CD14-positive monocyte (primary cell): ENCODE results near the gene PWWP2A. TPM values are rescaled to one million over a fixed set of nuclear protein-coding genes. Genes with fewer than 3 reads are reported as not detected.
A peak's percentile ranks its signal among the peaks of the same experiment; 100 is the strongest.

Experiments
- DNase-seq, 3 donors: peaks; one replicate each; pipeline ENCODE4 v3.0.0-alpha.2; 2011 to 2022
- H2AFZ ChIP-seq: 2 replicates; pipeline ENCODE4 v1.6.0; 2012; ENCODE audit warnings: mild to moderate bottlenecking, low read depth, low read length, inconsistent platforms; ENCODE audit not compliant: insufficient read depth, poor library complexity, severe bottlenecking
- H3K27ac ChIP-seq, 2 donors: 1 replicate in 1 of 2; 2 replicates in 1 of 2; pipeline ENCODE4 v1.5.1; 2012 to 2013; ENCODE audit warnings: low read length in 2 of 2, control low read depth in 1 of 2, inconsistent platforms in 1 of 2, low read depth in 1 of 2, mild to moderate bottlenecking in 1 of 2
- H3K27me3 ChIP-seq, 2 donors: one replicate each; pipeline versions ENCODE4 v1.6.0 to v1.6.1; 2011 to 2013; ENCODE audit warnings: low read length in 2 of 2; ENCODE audit not compliant: control insufficient read depth in 2 of 2, insufficient read depth in 2 of 2
- H3K36me3 ChIP-seq, 2 donors: replicated peaks in 1 of 2; 1 replicate in 1 of 2; 2 replicates in 1 of 2; pipeline versions ENCODE4 v1.5.1 to v1.6.1; 2012 to 2013; ENCODE audit warnings: low read length in 2 of 2, control low read depth in 1 of 2, inconsistent platforms in 1 of 2, mild to moderate bottlenecking in 1 of 2; ENCODE audit not compliant: insufficient read depth in 2 of 2, control insufficient read depth in 1 of 2
- H3K4me1 ChIP-seq, 2 donors: 1 replicate in 1 of 2; 2 replicates in 1 of 2; pipeline versions ENCODE4 v1.5.1 to v1.6.1; 2012 to 2013; ENCODE audit warnings: low read length in 2 of 2, control low read depth in 1 of 2, inconsistent platforms in 1 of 2, mild to moderate bottlenecking in 1 of 2, moderate library complexity in 1 of 2; ENCODE audit not compliant: insufficient read depth in 2 of 2, control insufficient read depth in 1 of 2
- H3K4me2 ChIP-seq: replicated peaks from 2 replicates; pipeline ENCODE3; 2012; ENCODE audit warnings: low read length, moderate library complexity, mild to moderate bottlenecking; ENCODE audit not compliant: poor library complexity, severe bottlenecking; ENCODE audit errors: extremely low read depth
- H3K4me3 ChIP-seq, 3 experiments: fragments of 200-600 bp in 1 of 3; sonication (generic) in 1 of 3; replicated peaks in 1 of 3; 1 replicate in 2 of 3; 2 replicates in 1 of 3; pipeline ENCODE4 v1.5.1; 2011 to 2013; ENCODE audit warnings: low read length in 3 of 3, mild to moderate bottlenecking in 3 of 3, control low read depth in 2 of 3, low read depth in 2 of 3, inconsistent platforms in 1 of 3, moderate library complexity in 1 of 3
- H3K79me2 ChIP-seq: 2 replicates; pipeline ENCODE4 v1.6.0; 2012; ENCODE audit warnings: mild to moderate bottlenecking, control low read depth, inconsistent platforms, low read length, moderate library complexity; ENCODE audit not compliant: insufficient read depth
- H3K9ac ChIP-seq: 2 replicates; pipeline ENCODE4 v1.6.0; 2017; ENCODE audit warnings: low read length, mild to moderate bottlenecking; ENCODE audit not compliant: insufficient read depth, poor library complexity, severe bottlenecking
- H3K9me3 ChIP-seq, 2 donors: replicated peaks in 1 of 2; 1 replicate in 1 of 2; 2 replicates in 1 of 2; pipeline versions ENCODE4 v1.5.1 to v1.6.1; 2012 to 2013; ENCODE audit warnings: low read length in 2 of 2, control low read depth in 1 of 2; ENCODE audit not compliant: control insufficient read depth in 1 of 2, insufficient read depth in 1 of 2
- H4K20me1 ChIP-seq: 2 replicates; pipeline ENCODE4 v1.6.0; 2012; ENCODE audit warnings: mild to moderate bottlenecking, low read length, control low read depth, moderate library complexity; ENCODE audit not compliant: insufficient read depth
- H3K27ac Mint-ChIP-seq, 7 donors: one replicate each; pipeline ENCODE4 v1.8.0; 2020; ENCODE audit warnings: mild to moderate bottlenecking in 7 of 7, mixed read lengths in 7 of 7, moderate library complexity in 6 of 7, inconsistent platforms in 2 of 7
- H3K27me3 Mint-ChIP-seq, 3 donors: one replicate each; pipeline ENCODE4 v1.8.0; 2021 to 2022; ENCODE audit warnings: low read depth in 3 of 3, mild to moderate bottlenecking in 3 of 3, mixed read lengths in 3 of 3, moderate library complexity in 3 of 3, inconsistent platforms in 1 of 3
- H3K36me3 Mint-ChIP-seq, 2 donors: one replicate each; pipeline ENCODE4 v1.8.0; 2020; ENCODE audit warnings: mixed read lengths in 2 of 2, inconsistent platforms in 1 of 2, mild to moderate bottlenecking in 1 of 2
- H3K4me1 Mint-ChIP-seq: one replicate; pipeline ENCODE4 v1.8.0; 2020; ENCODE audit warnings: mild to moderate bottlenecking, mixed read lengths
- H3K4me3 Mint-ChIP-seq, 2 donors: one replicate each; pipeline ENCODE4 v1.8.0; 2020; ENCODE audit warnings: mild to moderate bottlenecking in 2 of 2, mixed read lengths in 2 of 2, moderate library complexity in 1 of 2
- H3K9me3 Mint-ChIP-seq, 7 donors: one replicate each; pipeline ENCODE4 v1.8.0; 2020 to 2022; ENCODE audit warnings: mixed read lengths in 7 of 7, mild to moderate bottlenecking in 6 of 7, moderate library complexity in 6 of 7, inconsistent platforms in 2 of 7
- WGBS: methylation state at CpG from one replicate; pipeline ENCODE4 v1.1.5; 2013; ENCODE audit warnings: missing lambda C conversion rate; ENCODE audit not compliant: insufficient coverage; 5-methylcytosine and 5-hydroxymethylcytosine counted together
- intact Hi-C, 2 donors: fragments of 100-400 bp; cut with micrococcal nuclease; formaldehyde crosslinking; loops; one replicate each; pipeline versions ENCODE4 v1.15.0 to v1.15.1; 2023
- polyA plus RNA-seq, 3 donors: library from polyadenylated mRNA; depleted of rRNA in 1 of 3; unstranded in 2 of 3; stranded (reverse) in 1 of 3; fragments of 300-500 nt in 2 of 3; fragments of >200 nt in 1 of 3; fragmentation: Illumina TruSeq in 2 of 3; gene quantifications; 1 replicate in 2 of 3; 2 replicates in 1 of 3; pipeline ENCODE4 v1.2.3, GENCODE V29; 2012 to 2021
- TF ChIP-seq, protein P1 (sequence below): fragments of 200-600 bp; IDR thresholded peaks from one replicate; pipeline ENCODE4 v1.8.0; 2022; ENCODE audit warnings: antibody characterized with exemption, mild to moderate bottlenecking

Gene PWWP2A
- polyA plus RNA-seq, 3 donors: 18.8 to 21.6 (median 18.9) TPM

DNA sequence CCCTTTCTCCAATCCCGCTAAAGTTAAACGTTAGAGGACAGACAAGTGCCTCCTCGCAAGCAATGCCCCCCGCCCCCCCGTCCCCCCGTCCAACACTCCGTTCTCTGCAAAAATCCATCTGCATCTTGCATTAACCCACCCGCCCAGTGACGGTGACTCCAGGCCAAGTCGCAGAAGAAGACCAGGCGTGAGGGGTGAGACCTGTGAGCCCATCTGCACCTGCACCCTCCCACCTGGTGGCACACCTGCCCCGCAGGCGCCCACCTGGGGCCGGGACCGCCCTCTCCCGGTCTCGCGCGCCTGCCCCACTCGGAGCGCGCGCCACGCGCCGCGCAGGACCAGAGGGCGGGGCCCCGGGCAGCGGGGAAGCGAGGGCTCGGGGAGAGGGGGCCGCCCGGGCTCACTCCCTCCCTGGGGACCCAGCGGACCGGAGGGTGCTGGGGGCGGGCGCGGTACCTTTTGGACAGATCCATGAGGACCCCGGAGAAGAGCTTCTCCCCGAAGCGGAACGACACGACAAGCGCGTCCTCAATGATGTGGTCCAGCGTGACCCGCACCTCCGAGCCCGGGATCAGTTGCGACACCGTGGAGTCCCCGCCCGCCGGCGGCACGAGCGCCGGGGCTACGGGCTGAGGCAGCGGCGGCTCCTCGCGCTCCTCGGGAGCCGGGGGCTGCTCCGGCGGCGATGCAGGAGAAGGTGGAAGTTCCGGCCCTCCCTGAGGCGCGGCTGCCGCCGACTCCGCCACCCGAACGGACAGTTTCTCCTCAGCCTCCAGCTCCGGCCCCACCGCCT lies 705 bp downstream of the PWWP2A start:
- TF ChIP-seq, protein P1, sequence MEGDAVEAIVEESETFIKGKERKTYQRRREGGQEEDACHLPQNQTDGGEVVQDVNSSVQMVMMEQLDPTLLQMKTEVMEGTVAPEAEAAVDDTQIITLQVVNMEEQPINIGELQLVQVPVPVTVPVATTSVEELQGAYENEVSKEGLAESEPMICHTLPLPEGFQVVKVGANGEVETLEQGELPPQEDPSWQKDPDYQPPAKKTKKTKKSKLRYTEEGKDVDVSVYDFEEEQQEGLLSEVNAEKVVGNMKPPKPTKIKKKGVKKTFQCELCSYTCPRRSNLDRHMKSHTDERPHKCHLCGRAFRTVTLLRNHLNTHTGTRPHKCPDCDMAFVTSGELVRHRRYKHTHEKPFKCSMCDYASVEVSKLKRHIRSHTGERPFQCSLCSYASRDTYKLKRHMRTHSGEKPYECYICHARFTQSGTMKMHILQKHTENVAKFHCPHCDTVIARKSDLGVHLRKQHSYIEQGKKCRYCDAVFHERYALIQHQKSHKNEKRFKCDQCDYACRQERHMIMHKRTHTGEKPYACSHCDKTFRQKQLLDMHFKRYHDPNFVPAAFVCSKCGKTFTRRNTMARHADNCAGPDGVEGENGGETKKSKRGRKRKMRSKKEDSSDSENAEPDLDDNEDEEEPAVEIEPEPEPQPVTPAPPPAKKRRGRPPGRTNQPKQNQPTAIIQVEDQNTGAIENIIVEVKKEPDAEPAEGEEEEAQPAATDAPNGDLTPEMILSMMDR: no peak
- Histone ChIP-seq H3K4me3 (peak overlapping the region; percentile 62 to 97 (median 82)), H4K20me1 (peaks cover 35% of the 10 kb centered on the region), H3K27ac (peak overlapping the region; percentile 68 to 86), H3K4me1 (peaks cover 8 to 17% of the 10 kb centered on the region in 2 donors), H3K4me2 (peak overlapping the region; percentile 90), H3K79me2 (peaks cover 52% of the 10 kb centered on the region), H2AFZ (peak overlapping the region; percentile 85), H3K9me3 (no peaks in the 10 kb centered on the region), H3K36me3 (peaks cover 19 to 32% of the 10 kb centered on the region in 2 donors), H3K27me3 (peaks cover 0 to 3% of the 10 kb centered on the region in 2 donors), H3K9ac (peak overlapping the region; percentile 94)
- Mint-ChIP-seq H3K36me3 (peaks cover 19 to 31% of the 10 kb centered on the region in 2 donors), H3K27ac (peak overlapping the region; percentile 62 to 86 (median 83)), H3K9me3 (no peaks in the 10 kb centered on the region), H3K27me3 (peaks cover 2 to 8% (median 5%) of the 10 kb centered on the region in 3 donors), H3K4me1 (peaks cover 13% of the 10 kb centered on the region), H3K4me3 (peak overlapping the region; percentile 77)
- intact Hi-C loops: loop anchor here (5.0 to 10.0 kb wide), 3 partner anchors 104 to 299 kb away; partner anchors contain the start of genes SLU7 (in 1 of the 2) and TTC1 (in 1 of the 2)
- WGBS: under 1% methylated on average over 73 of the region's 79 CpGs
- peak; percentile 56 to 89 (median 57) for DNase-seq

DNA sequence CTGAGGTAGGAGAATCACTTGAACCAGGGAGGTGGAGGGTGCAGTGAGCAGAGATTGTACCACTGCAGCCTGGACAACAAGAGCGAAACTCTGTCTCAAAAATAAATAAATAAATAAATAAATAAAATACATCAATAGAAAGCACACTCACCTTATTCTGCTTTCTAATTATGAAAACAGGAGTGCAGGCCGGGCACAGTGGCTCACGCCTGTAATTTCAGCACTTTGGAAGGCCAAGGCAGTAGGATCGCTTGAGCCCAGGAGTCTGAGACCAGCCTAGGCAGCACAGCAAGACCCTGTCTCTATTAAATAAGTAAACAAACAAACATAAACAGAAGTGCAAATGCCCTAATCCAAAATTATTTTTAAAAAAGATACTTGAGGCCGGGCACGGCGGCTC lies 2.3 kb downstream of the PWWP2A start:
- Histone ChIP-seq H3K4me2 (no peak overlapping the region), H2AFZ (no peak overlapping the region), H3K4me1 (peaks cover 8 to 17% of the 10 kb centered on the region in 2 donors), H3K27me3 (peaks cover 0 to 3% of the 10 kb centered on the region in 2 donors), H3K4me3 (no peak overlapping the region), H3K9me3 (no peaks in the 10 kb centered on the region), H3K79me2 (peaks cover 68% of the 10 kb centered on the region), H4K20me1 (peaks cover 35% of the 10 kb centered on the region), H3K36me3 (peaks cover 34 to 48% of the 10 kb centered on the region in 2 donors), H3K9ac (no peak overlapping the region), H3K27ac (no peak overlapping the region)
- intact Hi-C loops: loop anchor here (5.0 to 10.0 kb wide), 3 partner anchors 102 to 300 kb away; partner anchors contain the start of genes SLU7 (in 1 of the 2) and TTC1 (in 1 of the 2)
- 100% methylated on average over 6 of the region's 7 CpGs for WGBS
- Mint-ChIP-seq H3K36me3 (peaks cover 30 to 45% of the 10 kb centered on the region in 2 donors), H3K27me3 (peaks cover 0 to 3% (median 0%) of the 10 kb centered on the region in 3 donors), H3K9me3 (no peaks in the 10 kb centered on the region), H3K27ac (no peak overlapping the region), H3K4me1 (peaks cover 13% of the 10 kb centered on the region), H3K4me3 (no peak overlapping the region)
- TF ChIP-seq, protein P1: no peak
- no peak for DNase-seq
